ENCODE data around the gene KNDC1.

DNA sequence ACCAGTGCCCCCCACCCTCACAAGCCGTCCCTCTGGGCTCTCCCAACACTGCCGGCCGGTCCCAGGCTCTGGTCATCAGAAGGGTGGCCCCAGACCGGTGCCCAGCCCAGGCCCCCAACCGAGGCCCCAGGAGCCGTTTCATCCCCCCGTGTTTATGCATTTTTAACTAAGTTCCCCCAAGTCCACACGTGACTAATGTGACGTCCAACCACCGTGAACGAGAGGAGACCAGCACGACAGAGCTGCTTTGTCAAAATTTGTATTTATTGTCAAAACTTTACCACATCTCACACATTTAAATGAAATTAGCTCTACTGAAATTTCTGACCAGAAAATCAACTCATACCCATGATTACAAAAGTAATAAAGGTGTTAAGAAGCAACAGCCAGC is 86.2 kb downstream of the KNDC1 start:
- TF ChIP-seq CTCF (conservative IDR thresholded peaks at IDR 0.05 in 1 of 2, IDR thresholded peaks at IDR 0.05 in 1 of 2; ENCODE audit: extremely low read depth in 1 of 2, insufficient read depth in 1 of 2, low read depth in 1 of 2, low read length in 2 of 2) = no peak
- no peak for TF ChIP-seq EZH2 (IDR thresholded peaks at IDR 0.05; ENCODE audit: borderline replicate concordance, low read length)
